Esophagus muscularis mucosa (tissue), 4 donors: ENCODE measurements around the gene TMEM82. TPM values are rescaled to one million over a fixed set of nuclear protein-coding genes. Genes with fewer than 3 reads are reported as not detected.

Experiments
- DNase-seq: peaks from one replicate; pipeline ENCODE4 v3.0.0-alpha.2; 2017; ENCODE audit errors: extremely low spot score
- H3K27ac ChIP-seq, 4 donors: fragments of 200-600 bp; sonication (generic); replicated peaks in 1 of 4; 1 replicate in 3 of 4; 2 replicates in 1 of 4; pipeline ENCODE4 v1.5.1; 2016 to 2019; ENCODE audit warnings: mild to moderate bottlenecking in 1 of 4
- H3K27me3 ChIP-seq, 4 donors: fragments of 200-600 bp; sonication (generic); one replicate each; pipeline versions ENCODE4 v1.5.1 to v1.6.0; 2016 to 2019
- H3K36me3 ChIP-seq, 4 donors: fragments of 200-600 bp; sonication (generic); one replicate each; pipeline ENCODE4 v1.5.1; 2016 to 2019
- H3K4me1 ChIP-seq, 4 donors: fragments of 200-600 bp; sonication (generic); one replicate each; pipeline ENCODE4 v1.5.1; 2016 to 2019
- H3K4me3 ChIP-seq, 4 donors: fragments of 200-600 bp; sonication (generic); 1 replicate in 2 of 4; 2 replicates in 2 of 4; pipeline ENCODE4 v1.5.1; 2016 to 2019; ENCODE audit warnings: mild to moderate bottlenecking in 4 of 4, moderate library complexity in 1 of 4
- H3K9me3 ChIP-seq, 4 donors: fragments of 200-600 bp; sonication (generic); 1 replicate in 3 of 4; 2 replicates in 1 of 4; pipeline ENCODE4 v1.5.1; 2016 to 2019
- EP300 ChIP-seq: sonication (generic); formaldehyde crosslinking; IDR thresholded peaks from one replicate; pipeline ENCODE4 v1.6.1; 2017; ENCODE audit warnings: antibody characterized with exemption
- POLR2A ChIP-seq: fragments of 450-650 bp; IDR thresholded peaks from one replicate; pipeline ENCODE4 v1.6.1; 2017; ENCODE audit warnings: antibody characterized with exemption, moderate library complexity, mild to moderate bottlenecking, low read depth
- POLR2AphosphoS5 ChIP-seq, 2 donors: sonication (generic); formaldehyde crosslinking; IDR thresholded peaks; one replicate each; pipeline ENCODE4 v1.6.1; 2017; ENCODE audit warnings: antibody characterized with exemption in 2 of 2
- WGBS: methylation state at CpG from one replicate; pipeline ENCODE4 v1.1.5; 2018; 5-methylcytosine and 5-hydroxymethylcytosine counted together
- intact Hi-C: fragments of 100-400 bp; cut with DNase I; formaldehyde crosslinking; loops from one replicate; pipeline ENCODE4 v1.15.1; 2023
- total RNA-seq, 4 donors: library from RNA; depleted of rRNA; stranded (reverse); fragments of >200 nt; gene quantifications; one replicate each; pipeline versions ENCODE4 v1.1.0 to v1.2.1, GENCODE V29; 2016
- TF ChIP-seq, protein P1 (sequence below), 3 experiments: fragments of 200-600 bp in 2 of 3; fragments of 450-650 bp in 1 of 3; sonication (generic) in 2 of 3; IDR thresholded peaks; one replicate each; pipeline ENCODE4 v1.5.1; 2017 to 2019; ENCODE audit warnings: antibody characterized with exemption in 3 of 3, mild to moderate bottlenecking in 2 of 3, moderate library complexity in 1 of 3

Gene TMEM82
- total RNA-seq, 4 donors from 2014 or later, result not detected

DNA sequence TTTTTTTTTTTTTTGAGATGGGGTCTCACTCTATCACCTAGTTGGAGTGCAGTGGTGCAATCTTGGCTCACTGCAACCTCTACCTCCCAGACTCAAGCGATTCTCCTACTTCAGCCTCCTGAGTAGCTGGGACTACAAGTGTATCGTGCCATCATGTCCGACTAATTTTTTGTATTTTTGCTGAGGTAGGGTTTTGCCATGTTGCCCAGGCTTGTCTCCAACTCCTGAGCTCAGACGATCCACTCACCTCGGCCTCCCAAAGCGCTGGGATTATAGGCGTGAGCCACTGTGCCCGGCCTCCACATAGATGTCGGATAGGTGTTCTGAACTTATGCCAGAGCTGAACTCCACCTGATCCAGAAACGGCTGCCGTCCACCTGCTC lies 37.1 kb upstream of the TMEM82 start:
- no peak for DNase-seq
- peaks cover 44 to 86% (median 72%) of the 10 kb centered on the region in 4 donors for H3K4me1 ChIP-seq
- 94% methylated on average over 11 of the region's 11 CpGs for WGBS
- TF ChIP-seq, protein P1, sequence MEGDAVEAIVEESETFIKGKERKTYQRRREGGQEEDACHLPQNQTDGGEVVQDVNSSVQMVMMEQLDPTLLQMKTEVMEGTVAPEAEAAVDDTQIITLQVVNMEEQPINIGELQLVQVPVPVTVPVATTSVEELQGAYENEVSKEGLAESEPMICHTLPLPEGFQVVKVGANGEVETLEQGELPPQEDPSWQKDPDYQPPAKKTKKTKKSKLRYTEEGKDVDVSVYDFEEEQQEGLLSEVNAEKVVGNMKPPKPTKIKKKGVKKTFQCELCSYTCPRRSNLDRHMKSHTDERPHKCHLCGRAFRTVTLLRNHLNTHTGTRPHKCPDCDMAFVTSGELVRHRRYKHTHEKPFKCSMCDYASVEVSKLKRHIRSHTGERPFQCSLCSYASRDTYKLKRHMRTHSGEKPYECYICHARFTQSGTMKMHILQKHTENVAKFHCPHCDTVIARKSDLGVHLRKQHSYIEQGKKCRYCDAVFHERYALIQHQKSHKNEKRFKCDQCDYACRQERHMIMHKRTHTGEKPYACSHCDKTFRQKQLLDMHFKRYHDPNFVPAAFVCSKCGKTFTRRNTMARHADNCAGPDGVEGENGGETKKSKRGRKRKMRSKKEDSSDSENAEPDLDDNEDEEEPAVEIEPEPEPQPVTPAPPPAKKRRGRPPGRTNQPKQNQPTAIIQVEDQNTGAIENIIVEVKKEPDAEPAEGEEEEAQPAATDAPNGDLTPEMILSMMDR (IDR thresholded peaks at IDR 0.05), result no peak
- no peak for TF ChIP-seq EP300
- TF ChIP-seq POLR2AphosphoS5 (IDR thresholded peaks at IDR 0.05), result no peak
- TF ChIP-seq POLR2A, result no peak
- peaks cover 0 to 10% (median 9%) of the 10 kb centered on the region in 4 donors for H3K36me3 ChIP-seq
- H3K9me3 ChIP-seq, result no peaks in the 10 kb centered on the region
- H3K4me3 ChIP-seq, result no peak overlapping the region
- intact Hi-C loops, result no loop called here
- peak overlapping the region; percentile 82 to 91 (median 85) for H3K27ac ChIP-seq
- no peaks in the 10 kb centered on the region for H3K27me3 ChIP-seq

DNA sequence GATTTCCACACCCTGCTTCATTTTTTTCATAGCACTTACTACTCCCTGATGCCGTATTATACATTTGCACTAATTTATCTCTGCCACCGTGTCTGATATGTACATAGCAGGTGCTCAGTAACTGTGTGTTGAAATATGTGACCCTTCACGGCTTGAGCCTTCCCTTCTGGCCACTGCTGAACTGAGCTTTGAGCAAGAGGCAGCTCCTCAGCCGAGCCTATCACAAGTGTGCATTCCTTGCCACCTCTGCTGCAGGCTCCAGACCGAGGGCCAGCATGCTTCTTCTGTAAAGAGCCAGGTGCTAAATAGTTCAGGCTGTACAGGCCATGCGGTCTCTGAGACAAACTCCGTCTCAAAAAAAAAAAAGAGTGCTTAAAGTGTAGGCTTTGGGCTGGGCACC lies 35.5 kb upstream of the TMEM82 start:
- TF ChIP-seq EP300, result no peak
- TF ChIP-seq POLR2AphosphoS5 (IDR thresholded peaks at IDR 0.05), result no peak
- no peak for TF ChIP-seq POLR2A
- TF ChIP-seq, protein P1 (IDR thresholded peaks at IDR 0.05), result no peak
- H3K4me3 ChIP-seq, result no peak overlapping the region
- intact Hi-C loops, result no loop called here
- peaks cover 0 to 10% (median 9%) of the 10 kb centered on the region in 4 donors for H3K36me3 ChIP-seq
- no peaks in the 10 kb centered on the region for H3K9me3 ChIP-seq
- WGBS, result 66% methylated on average over 7 of the region's 7 CpGs
- peak overlapping the region in 2 of 4 donors; percentile 87 to 91 for H3K27ac ChIP-seq
- H3K27me3 ChIP-seq, result no peaks in the 10 kb centered on the region
- peaks cover 36 to 78% (median 61%) of the 10 kb centered on the region in 4 donors for H3K4me1 ChIP-seq
- DNase-seq, result no peak

DNA sequence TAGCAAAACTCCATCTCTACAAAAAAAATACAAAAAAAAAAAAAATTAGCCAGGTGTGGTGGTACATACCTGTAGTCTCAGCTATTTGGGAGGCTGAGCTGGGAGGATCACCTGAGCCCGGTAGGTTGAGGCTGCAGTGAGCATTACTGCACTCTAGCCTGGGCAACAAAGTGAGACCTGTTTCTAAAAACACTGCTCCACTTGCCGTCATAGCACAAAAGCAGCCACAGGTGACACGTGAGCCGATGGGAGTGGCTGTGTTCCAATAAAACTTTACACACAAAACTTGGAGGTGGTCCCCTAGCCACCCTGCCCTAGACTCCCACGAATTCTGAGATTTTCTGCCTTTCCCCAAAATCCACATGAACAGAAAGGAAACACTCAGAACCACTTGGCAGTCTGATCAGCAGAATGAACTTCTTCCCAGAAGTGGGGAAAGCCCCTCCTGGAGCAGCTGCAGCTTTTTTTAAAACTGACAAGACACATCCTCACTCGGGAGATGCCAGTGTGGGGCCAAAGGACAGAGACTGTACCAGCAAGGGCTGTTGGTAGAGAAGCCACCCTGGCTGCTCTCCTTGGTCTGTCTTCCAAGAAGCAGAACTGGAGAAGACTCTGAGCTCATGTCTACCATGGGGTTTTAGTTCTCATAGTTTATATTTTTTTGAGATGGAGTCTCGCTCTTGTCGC lies 34.9 kb upstream of the TMEM82 start:
- Histone ChIP-seq H3K27ac (peak overlapping the region in 2 of 4 donors; percentile 24 to 91), H3K9me3 (no peaks in the 10 kb centered on the region), H3K4me3 (no peak overlapping the region), H3K4me1 (peaks cover 36 to 78% (median 56%) of the 10 kb centered on the region in 4 donors), H3K27me3 (no peaks in the 10 kb centered on the region), H3K36me3 (peaks cover 0 to 10% (median 9%) of the 10 kb centered on the region in 4 donors)
- 76% methylated on average over 8 of the region's 8 CpGs for WGBS
- DNase-seq, result no peak
- intact Hi-C loops, result no loop called here
- no peak for TF ChIP-seq POLR2A
- no peak for TF ChIP-seq EP300
- no peak for TF ChIP-seq POLR2AphosphoS5 (IDR thresholded peaks at IDR 0.05)
- TF ChIP-seq, protein P1 (IDR thresholded peaks at IDR 0.05), result no peak

DNA sequence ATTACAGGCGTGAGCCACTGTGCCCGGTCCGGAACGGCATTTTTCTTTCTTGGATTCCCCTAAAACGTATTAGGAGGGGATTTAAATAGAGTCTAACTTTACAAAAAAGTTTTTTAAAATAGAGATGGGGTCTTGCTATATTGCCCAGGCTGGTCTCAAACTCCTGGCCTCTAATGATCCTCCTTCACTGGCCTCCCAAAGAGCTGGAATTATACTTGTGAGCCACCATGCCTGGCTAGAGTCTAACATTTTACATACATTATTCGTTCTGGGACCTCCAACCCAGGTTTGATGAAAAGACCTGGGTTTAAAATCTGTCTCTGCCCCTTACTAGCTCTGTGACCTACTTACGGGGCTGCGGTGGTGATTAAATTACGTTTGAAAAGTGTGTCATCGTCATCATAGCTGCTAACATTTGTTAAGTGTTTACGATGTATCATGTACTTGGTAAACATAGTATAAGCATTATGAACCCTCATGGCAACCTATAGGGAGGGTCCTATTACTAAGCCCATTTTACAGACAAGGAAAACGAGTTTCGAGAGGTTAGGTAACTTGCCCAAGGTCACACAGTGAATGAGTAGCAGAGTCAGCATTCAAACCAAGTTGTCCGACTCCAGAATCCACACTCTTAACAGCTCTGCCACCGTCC lies 33.7 kb upstream of the TMEM82 start:
- intact Hi-C loops, result no loop called here
- Histone ChIP-seq H3K27ac (no peak overlapping the region), H3K27me3 (no peaks in the 10 kb centered on the region), H3K36me3 (peaks cover 0 to 10% (median 9%) of the 10 kb centered on the region in 4 donors), H3K4me1 (peaks cover 28 to 72% (median 52%) of the 10 kb centered on the region in 4 donors), H3K4me3 (no peak overlapping the region), H3K9me3 (no peaks in the 10 kb centered on the region)
- TF ChIP-seq POLR2A, result no peak
- TF ChIP-seq, protein P1 (IDR thresholded peaks at IDR 0.05), result no peak
- no peak for TF ChIP-seq POLR2AphosphoS5 (IDR thresholded peaks at IDR 0.05)
- no peak for TF ChIP-seq EP300
- no peak for DNase-seq
- WGBS, result 91% methylated on average over 15 of the region's 15 CpGs
